T-helper 1 cell treated with Interleukin-12 subunit alpha and Interleukin-12 subunit beta and Interleukin-4 antibody, amounts not matched to agents 30 μg/mL and 1 μg/mL, for 36 hours (primary cell): Measurements from ENCODE around the gene PTPN22.
A peak's percentile ranks its signal among the peaks of the same experiment; 100 is the strongest.

Experiments
- H3K27ac Mint-ChIP-seq: one replicate; pipeline ENCODE4 v1.8.0; 2021; ENCODE audit warnings: mild to moderate bottlenecking, mixed read lengths
- H3K27me3 Mint-ChIP-seq: one replicate; pipeline ENCODE4 v1.8.0; 2021; ENCODE audit warnings: low read depth, mixed read lengths
- H3K36me3 Mint-ChIP-seq: one replicate; pipeline ENCODE4 v1.8.0; 2021; ENCODE audit warnings: low read depth, mixed read lengths
- H3K4me1 Mint-ChIP-seq: one replicate; pipeline ENCODE4 v1.8.0; 2021; ENCODE audit warnings: low read depth, mixed read lengths
- H3K4me3 Mint-ChIP-seq: one replicate; pipeline ENCODE4 v1.8.0; 2021; ENCODE audit warnings: mild to moderate bottlenecking, moderate library complexity, mixed read lengths
- H3K9me3 Mint-ChIP-seq: one replicate; pipeline ENCODE4 v1.8.0; 2021; ENCODE audit warnings: mixed read lengths

PTPN22 gene

DNA sequence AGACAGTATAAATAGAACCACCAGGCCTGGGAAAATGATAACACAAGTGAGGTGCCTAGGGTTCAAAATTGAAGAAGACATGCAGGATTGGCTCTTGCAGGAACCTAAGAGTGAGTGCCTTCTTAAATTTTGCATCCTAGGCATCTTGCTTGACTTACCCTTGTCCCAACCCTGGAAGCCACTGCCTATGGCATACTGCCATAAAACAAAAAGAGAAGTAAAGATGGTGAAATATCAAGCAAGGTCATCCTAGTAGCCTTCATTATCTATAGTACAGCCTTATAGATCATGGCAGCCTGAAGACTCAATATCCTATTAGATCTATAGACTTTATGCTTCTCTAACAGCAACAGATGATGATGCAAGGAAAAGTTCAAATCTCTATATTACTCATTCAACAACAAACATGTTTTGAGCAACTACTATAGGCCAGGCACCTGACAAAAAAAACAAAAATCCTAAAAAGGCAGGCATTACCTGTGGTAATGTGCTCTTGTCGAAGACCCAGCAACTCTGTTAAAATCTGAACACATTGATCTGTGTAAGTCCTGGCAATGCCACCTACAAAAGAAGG, 26.8 kb upstream of the PTPN22 start:
- Mint-ChIP-seq H3K36me3 (peaks cover 67% of the 10 kb centered on the region), H3K27ac (peak overlapping the region; percentile 21), H3K27me3 (no peaks in the 10 kb centered on the region), H3K9me3 (no peaks in the 10 kb centered on the region), H3K4me3 (no peak overlapping the region), H3K4me1 (peaks cover 40% of the 10 kb centered on the region)

DNA sequence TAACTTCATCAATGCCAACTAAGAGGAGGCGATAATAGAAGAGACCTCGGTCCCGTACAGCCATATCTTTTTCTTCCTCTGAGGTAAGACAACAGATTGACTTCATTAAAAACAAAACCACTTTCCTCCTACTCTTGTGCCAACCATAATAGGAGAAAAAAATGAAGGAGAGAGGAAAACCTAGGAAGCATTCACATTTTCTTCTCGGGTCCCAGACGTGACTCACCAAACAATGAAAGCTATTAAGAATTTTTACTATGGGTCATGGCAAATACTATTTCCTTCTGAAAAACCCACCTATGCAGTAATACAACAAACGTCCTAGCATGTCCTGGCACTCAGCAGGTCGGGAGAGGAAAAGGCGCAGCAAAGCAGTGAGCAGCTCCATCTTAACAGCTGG, 24.4 kb upstream of the PTPN22 start:
- H3K4me3 Mint-ChIP-seq: no peak overlapping the region
- H3K36me3 Mint-ChIP-seq: peaks cover 59% of the 10 kb centered on the region
- peaks cover 18% of the 10 kb centered on the region for H3K4me1 Mint-ChIP-seq
- no peaks in the 10 kb centered on the region for H3K27me3 Mint-ChIP-seq
- no peaks in the 10 kb centered on the region for H3K9me3 Mint-ChIP-seq
- H3K27ac Mint-ChIP-seq: no peak overlapping the region

DNA sequence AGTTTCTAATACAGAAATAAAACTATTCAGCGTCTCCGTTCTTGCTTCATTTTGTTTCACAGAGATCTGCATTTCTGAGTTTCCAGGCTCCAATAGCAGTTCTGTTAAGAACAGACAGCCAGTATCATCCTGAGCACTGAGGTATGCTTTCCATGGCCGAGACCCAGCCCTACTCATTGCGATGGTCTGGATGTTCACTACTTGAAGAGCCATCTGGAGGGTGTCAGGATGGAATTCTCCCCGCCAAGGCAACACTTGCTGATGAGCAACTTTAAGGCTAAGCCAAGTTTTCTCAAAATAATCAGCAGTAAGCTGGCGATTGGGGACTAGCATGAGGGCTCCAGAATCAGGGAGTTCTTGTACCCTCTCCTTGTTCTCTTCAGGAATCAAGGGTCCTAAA, 23.6 kb upstream of the PTPN22 start:
- H3K36me3 Mint-ChIP-seq: peaks cover 56% of the 10 kb centered on the region
- no peaks in the 10 kb centered on the region for H3K27me3 Mint-ChIP-seq
- no peaks in the 10 kb centered on the region for H3K9me3 Mint-ChIP-seq
- H3K27ac Mint-ChIP-seq: no peak overlapping the region
- no peak overlapping the region for H3K4me3 Mint-ChIP-seq
- H3K4me1 Mint-ChIP-seq: peaks cover 20% of the 10 kb centered on the region

DNA sequence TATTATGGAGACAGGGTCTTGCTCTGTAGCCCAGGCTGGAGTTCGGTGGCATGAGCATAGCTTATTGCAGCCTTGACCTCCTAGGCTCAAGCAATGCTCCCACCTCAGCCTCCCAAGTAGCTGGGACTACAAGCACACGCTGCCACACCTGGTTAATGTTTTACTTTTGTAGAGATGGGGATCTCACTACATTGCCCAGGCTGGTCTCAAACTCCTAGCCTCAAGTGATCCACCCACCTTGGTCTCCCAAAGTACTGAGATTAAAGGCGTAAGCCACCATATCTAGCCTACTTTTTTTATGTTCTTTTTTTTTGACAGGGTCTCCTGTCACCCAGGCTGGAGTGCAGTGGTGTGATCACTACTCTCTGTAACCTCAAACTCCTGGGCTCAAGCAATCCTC, 21.8 kb upstream of the PTPN22 start:
- no peaks in the 10 kb centered on the region for H3K9me3 Mint-ChIP-seq
- H3K27ac Mint-ChIP-seq: no peak overlapping the region
- peaks cover 41% of the 10 kb centered on the region for H3K36me3 Mint-ChIP-seq
- H3K4me3 Mint-ChIP-seq: no peak overlapping the region
- no peaks in the 10 kb centered on the region for H3K27me3 Mint-ChIP-seq
- peaks cover 11% of the 10 kb centered on the region for H3K4me1 Mint-ChIP-seq

DNA sequence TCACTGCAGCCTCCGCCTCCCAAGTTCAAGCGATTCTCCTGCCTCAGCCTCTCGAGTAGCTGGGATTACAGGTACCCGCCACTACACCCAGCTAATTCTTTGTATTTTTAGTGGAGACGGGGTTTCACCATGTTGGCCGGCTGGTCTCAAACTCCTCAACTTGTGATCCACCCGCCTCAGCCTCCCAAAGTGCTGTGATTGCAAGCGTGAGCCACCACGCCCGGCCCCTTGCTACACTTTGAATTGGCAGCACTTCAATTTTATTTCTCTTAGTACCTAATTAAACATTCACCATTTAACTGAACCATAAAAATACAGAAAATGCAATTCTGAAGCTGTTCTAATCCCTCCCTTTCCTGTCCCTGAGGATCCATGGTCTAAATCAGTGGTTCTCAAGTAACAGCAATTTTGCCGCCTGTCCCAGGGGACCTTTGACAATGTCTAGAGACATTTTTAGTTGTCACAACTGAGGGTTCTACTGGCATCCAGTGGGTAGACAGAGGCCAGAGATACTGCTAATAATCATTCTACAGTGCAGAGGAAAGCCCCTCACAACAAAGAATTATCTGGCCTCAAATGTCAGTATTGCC, 20.2 kb upstream of the PTPN22 start:
- Mint-ChIP-seq H3K27me3 (no peaks in the 10 kb centered on the region), H3K36me3 (peaks cover 31% of the 10 kb centered on the region), H3K4me1 (peaks cover 14% of the 10 kb centered on the region), H3K9me3 (no peaks in the 10 kb centered on the region), H3K4me3 (no peak overlapping the region), H3K27ac (no peak overlapping the region)

DNA sequence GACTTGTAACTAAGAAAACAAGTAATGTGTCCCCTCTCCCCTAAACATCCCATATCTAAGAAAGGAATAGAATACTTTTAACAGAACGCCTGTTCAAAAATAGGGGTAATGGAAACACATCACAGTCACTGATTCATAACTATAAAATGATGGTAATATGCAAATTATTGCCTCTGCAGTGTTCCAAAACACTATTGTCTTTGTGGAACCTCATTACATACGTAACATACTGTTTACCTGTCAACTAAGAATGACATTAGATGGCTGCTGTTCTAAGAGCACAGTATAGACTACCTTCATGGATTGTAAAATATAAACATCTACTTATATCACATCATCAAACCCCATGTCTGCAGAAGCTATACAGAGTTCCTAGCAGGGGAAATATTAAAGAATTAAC, 19.3 kb upstream of the PTPN22 start:
- Mint-ChIP-seq H3K9me3 (no peaks in the 10 kb centered on the region), H3K4me3 (no peak overlapping the region), H3K27me3 (no peaks in the 10 kb centered on the region), H3K27ac (no peak overlapping the region), H3K4me1 (peaks cover 19% of the 10 kb centered on the region), H3K36me3 (peaks cover 27% of the 10 kb centered on the region)

DNA sequence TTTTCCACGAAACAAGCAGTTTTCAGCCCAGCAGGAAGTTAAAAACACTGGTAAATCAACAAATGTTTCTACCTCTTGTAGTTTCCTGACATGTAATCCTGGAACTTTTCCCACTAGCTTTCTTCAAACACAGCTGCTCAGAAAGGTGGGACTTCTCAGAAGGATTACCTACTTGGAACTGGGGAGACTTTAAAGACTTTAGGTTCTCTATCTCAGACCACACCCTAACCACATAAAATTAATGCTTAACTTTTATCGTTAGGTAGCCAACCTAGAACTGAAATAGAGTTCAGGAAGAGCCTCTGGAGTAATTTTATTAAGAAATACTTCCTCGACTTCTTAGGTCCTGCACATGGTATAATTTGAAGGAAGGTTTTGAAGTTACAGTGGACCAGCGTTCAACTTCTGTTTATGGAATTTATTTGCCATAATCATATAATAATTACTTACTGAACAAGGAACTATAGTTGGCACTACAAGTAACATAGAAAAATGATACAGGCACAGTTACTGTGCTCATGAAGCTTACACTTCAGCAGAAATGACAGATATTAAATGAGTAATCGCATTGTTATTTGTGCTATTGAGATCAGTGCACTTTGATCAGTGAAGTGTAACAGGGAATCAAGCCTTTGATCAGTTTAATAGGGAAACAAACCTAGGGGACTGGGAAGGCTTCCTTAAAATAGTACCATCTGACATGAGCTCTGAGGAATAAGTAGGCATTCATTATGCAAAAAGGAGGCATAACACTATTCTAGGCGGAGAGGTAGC, 16.1 kb upstream of the PTPN22 start, which contains the start of gene BCL2L15:
BCL2L15 (minus strand) TSS at position 180 of the 774 bp plus-strand sequence. CDS start 206 bp downstream, outside the sequence.
- peaks cover 19% of the 10 kb centered on the region for H3K4me1 Mint-ChIP-seq
- peak within 1 kb of the TSS; percentile 12 for H3K4me3 Mint-ChIP-seq
- H3K36me3 Mint-ChIP-seq: peaks cover 11% of the 10 kb centered on the region
- no peak within 1 kb of the TSS for H3K27ac Mint-ChIP-seq
- no peaks in the 10 kb centered on the region for H3K27me3 Mint-ChIP-seq
- H3K9me3 Mint-ChIP-seq: no peaks in the 10 kb centered on the region

DNA sequence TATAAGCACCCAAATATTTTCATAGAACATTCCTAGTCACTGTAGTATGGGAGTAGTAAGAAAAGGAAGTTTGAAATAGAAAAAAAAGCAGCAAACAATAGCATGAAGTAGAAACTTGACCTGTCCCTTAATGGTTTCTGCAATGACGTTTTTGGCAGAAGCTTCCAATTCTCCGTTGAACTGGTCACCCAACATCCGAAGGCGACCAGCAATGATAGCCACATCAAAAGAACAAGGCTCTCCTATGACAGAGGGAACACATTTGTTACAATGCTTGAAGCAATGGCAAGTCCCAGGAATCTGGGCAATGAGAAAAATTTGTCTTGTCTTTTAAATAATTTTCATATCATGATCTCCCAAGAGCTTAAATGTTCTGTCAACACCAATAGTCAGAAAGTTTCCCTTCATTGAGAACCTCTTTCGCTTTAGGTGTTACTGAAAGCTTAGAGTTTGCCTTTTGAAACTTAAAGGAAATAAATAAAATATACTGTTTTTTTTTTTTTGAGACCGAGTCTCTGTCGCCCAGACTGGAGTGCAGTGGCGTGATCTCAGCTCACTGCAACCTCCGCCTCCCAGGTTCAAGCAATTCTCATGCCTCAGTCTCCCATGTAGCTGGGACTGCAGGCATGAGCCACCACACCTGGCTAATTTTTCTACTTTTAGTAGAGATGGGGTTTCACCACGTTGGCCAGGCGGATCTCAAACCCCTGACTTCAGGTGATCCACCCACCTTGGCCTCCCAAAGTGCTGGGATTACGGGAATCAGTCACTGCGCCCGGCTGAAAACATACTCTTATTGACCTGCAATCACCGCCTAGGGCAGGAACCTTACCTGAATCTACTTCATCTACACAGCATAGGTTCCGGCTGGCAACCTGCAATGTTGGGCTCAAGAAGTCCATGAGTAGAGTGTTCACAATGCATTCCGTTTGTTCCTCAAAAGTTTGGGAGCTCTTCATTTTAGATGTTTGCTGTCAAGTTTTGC, 15.2 kb upstream of the PTPN22 start:
- H3K36me3 Mint-ChIP-seq: peaks cover 11% of the 10 kb centered on the region
- no peaks in the 10 kb centered on the region for H3K27me3 Mint-ChIP-seq
- H3K27ac Mint-ChIP-seq: no peak overlapping the region
- H3K4me3 Mint-ChIP-seq: peak overlapping the region; percentile 12
- H3K9me3 Mint-ChIP-seq: no peaks in the 10 kb centered on the region
- H3K4me1 Mint-ChIP-seq: peaks cover 19% of the 10 kb centered on the region

DNA sequence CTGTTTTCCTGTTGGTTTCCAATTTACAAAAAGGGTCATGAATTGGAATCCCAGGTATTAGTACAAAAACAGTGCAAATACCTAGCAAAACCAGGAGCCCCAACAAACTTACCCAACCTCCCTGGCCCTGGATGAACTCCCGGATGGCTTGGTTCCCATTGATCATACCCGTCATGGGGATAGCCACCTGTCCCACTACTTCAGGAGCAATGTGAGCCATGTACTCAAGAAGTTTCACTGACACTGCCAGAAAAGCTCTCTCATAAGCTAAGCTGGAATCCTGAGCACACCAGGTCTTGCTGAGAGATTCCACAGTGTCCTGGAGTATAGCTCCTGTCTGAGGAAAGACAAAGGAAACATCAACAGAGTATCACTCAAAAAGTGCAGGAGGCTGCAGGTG, 10.1 kb upstream of the PTPN22 start:
- Mint-ChIP-seq H3K9me3 (no peaks in the 10 kb centered on the region), H3K4me1 (peaks cover 33% of the 10 kb centered on the region), H3K27ac (no peak overlapping the region), H3K36me3 (peaks cover 6% of the 10 kb centered on the region), H3K4me3 (no peak overlapping the region), H3K27me3 (no peaks in the 10 kb centered on the region)

DNA sequence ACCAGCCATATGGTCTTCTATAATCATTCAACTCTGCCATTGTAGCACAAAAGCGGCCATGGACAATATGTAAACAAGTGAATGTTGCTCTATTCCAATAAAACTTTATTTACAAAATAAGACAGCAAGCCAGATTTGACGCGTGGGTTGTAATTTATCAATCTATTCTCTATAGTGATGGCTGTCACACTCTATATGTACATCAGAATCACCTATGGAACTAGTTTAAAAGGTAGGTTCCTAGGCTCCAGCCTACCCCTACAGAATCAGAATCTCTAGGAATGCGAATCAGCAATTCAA, 8.2 kb upstream of the PTPN22 start:
- no peaks in the 10 kb centered on the region for H3K36me3 Mint-ChIP-seq
- H3K9me3 Mint-ChIP-seq: no peaks in the 10 kb centered on the region
- H3K4me1 Mint-ChIP-seq: peaks cover 41% of the 10 kb centered on the region
- no peak overlapping the region for H3K27ac Mint-ChIP-seq
- H3K4me3 Mint-ChIP-seq: no peak overlapping the region
- no peaks in the 10 kb centered on the region for H3K27me3 Mint-ChIP-seq

DNA sequence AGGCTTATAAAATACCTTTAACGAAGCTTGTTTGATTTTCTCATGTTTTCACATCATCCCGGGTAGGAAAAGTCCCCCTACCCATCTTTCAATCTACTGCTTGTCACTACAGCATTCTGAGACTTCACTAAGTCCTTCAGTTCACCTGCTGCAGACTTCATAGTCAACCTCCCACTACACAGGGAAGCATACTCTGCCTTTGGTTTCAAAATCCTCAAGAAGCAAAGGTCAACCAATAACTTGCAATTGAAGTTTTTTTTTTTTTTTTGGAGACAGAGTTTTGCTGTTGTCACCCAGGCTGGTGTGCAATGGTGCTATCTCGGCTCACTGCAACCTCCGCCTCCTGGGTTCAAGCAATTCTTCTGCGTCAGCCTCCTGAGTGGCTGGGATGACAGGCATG, 4.7 kb upstream of the PTPN22 start:
- Mint-ChIP-seq H3K4me1 (peaks cover 65% of the 10 kb centered on the region), H3K4me3 (no peak overlapping the region)

DNA sequence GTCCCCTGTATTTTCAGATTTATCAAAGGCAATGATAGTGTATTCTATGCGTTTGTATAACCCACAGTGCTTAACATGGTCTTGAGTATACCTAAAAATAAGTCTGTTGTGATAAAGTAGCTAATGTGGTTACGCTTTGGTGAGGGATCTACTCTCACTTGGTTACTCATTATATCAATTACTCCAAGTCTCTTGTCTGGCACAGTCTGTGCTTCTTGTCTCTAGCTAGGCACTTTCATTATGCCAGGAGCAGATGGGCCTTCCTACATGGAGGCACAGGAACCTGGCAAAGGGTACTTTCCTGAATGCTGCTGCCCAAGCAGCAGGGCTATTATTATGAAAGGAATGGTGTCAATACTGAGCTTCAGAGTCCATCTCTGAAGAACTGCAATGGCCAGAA, 4.2 kb upstream of the PTPN22 start:
- Mint-ChIP-seq H3K4me3 (peak overlapping the region; percentile 11), H3K27me3 (no peaks in the 10 kb centered on the region), H3K4me1 (peaks cover 61% of the 10 kb centered on the region), H3K9me3 (no peaks in the 10 kb centered on the region), H3K27ac (peak overlapping the region; percentile 5), H3K36me3 (peaks cover 6% of the 10 kb centered on the region)

More for the DNA sequence above, 4.7 kb upstream of the PTPN22 start:
- H3K36me3 Mint-ChIP-seq: peaks cover 6% of the 10 kb centered on the region
- no peak overlapping the region for H3K27ac Mint-ChIP-seq
- no peaks in the 10 kb centered on the region for H3K9me3 Mint-ChIP-seq
- no peaks in the 10 kb centered on the region for H3K27me3 Mint-ChIP-seq

DNA sequence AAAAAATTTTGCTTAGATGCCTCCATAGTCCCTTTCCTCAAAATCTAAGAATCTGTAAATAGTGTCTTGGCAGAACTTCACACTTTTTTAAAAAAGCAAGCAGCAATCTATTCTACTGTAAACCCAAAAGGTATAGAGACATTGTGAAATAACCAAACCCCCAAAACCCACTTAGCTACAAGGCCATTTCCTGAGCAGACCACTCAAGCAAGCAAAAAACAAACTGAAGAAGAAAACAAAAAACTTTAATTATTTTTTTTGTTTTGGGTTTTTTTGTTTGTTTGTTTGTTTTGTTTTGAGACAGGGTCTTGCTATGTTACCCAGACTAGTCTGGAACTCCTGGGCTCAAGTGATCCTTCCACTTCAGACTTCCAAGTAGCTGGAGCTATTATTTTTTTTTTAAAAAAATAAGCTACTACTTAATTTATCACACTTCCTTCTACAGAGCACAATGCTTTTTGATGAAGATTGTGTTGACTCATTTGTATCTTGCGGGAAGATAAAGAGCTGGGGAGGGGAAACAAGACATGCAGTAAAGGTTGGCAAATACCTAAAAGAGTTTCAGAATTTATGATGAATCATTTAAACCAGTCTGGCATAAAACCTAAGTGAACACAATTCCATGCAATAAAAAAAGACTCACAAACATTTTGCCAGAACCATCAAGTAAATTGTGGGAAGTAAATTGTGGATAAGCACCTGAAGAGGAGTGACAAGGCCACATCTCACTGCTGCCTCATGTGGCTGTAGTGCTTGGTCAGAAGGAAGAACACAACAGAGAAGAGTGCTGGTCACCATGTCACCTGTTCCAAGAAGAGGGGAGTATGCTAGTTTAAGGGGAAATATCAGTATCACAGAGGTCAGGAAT, 2.7 kb upstream of the PTPN22 start:
- Mint-ChIP-seq H3K27me3 (no peaks in the 10 kb centered on the region), H3K4me1 (peaks cover 57% of the 10 kb centered on the region), H3K9me3 (no peaks in the 10 kb centered on the region), H3K4me3 (peak overlapping the region; percentile 38), H3K36me3 (peaks cover 11% of the 10 kb centered on the region), H3K27ac (peak overlapping the region; percentile 82)
